Ishikawa (cell line): ENCODE results near the gene GRK1.

ENCODE experiments used
- CEBPB ChIP-seq: IDR thresholded peaks from 2 replicates; pipeline ENCODE4 v1.6.1; 2012
- CREB1 ChIP-seq: IDR thresholded peaks from 2 replicates; pipeline ENCODE4 v1.6.1; 2012; ENCODE audit warnings: low read depth
- EGR1 ChIP-seq: IDR thresholded peaks from 2 replicates; pipeline ENCODE4 v1.6.1; 2012
- EP300 ChIP-seq: IDR thresholded peaks from 2 replicates; pipeline ENCODE4 v1.6.1; 2012; ENCODE audit warnings: borderline replicate concordance
- FOXM1 ChIP-seq: IDR thresholded peaks from 2 replicates; pipeline ENCODE4 v1.6.1; 2012; ENCODE audit warnings: low read depth, borderline replicate concordance
- MAX ChIP-seq: IDR thresholded peaks from 2 replicates; pipeline ENCODE4 v1.6.1; 2012
- NFIC ChIP-seq: IDR thresholded peaks from 2 replicates; pipeline ENCODE4 v1.6.1; 2012
- RAD21 ChIP-seq: IDR thresholded peaks from 2 replicates; pipeline ENCODE4 v1.6.1; 2012; ENCODE audit warnings: low read depth
- REST ChIP-seq: IDR thresholded peaks from 2 replicates; pipeline ENCODE4 v1.6.1; 2012; ENCODE audit warnings: low read depth, mild to moderate bottlenecking
- TAF1 ChIP-seq: IDR thresholded peaks from 2 replicates; pipeline ENCODE4 v1.6.1; 2012; ENCODE audit warnings: low read depth, mild to moderate bottlenecking
- TCF12 ChIP-seq: IDR thresholded peaks from 2 replicates; pipeline ENCODE4 v1.6.1; 2012; ENCODE audit warnings: low read depth
- TEAD4 ChIP-seq: IDR thresholded peaks from 2 replicates; pipeline ENCODE4 v1.6.1; 2012
- USF1 ChIP-seq: IDR thresholded peaks from 2 replicates; pipeline ENCODE4 v1.6.1; 2012
- YY1 ChIP-seq: IDR thresholded peaks from 2 replicates; pipeline ENCODE4 v1.6.1; 2012; ENCODE audit warnings: low read depth
- ZBTB7A ChIP-seq: IDR thresholded peaks from 2 replicates; pipeline ENCODE4 v1.6.1; 2012; ENCODE audit warnings: low read depth

The GRK1 gene

GRCh38 chr13:113637262-113638160 is 29.5 kb upstream of the GRK1 start:
- TF ChIP-seq CEBPB (no peak), REST (no peak), EP300 (no peak), MAX (no peak)

- TF ChIP-seq YY1 (no peak), MAX (no peak), USF1 (no peak), CREB1 (no peak), RAD21 (no peak), REST (no peak), EP300 (no peak), FOXM1 (no peak), NFIC (no peak), TAF1 (no peak), TCF12 (no peak), EGR1 (no peak), TEAD4 (no peak), ZBTB7A (no peak), CEBPB (no peak)
Observed at GRCh38 chr13:113638173-113638746, 28.8 kb upstream of the GRK1 start.

DNA sequence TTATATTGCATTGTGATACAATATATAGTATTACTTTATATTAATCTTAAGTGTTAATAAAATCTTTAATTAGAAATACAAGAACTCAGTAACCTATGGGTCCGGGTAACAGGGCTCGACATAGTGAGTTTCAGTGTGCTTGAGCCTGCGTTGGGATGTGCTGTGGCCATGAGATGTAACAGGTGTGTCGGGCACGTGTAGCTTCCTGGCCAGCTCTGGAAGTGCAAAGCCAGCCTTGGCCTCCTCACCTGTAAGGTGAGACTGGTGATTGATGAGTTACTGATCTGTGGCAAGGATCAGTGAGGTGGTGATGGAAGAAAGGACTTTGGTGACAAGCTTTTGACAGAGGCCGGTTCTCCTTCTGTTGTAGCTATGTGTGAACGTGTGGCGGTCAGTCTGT is 28.2 kb upstream of the GRK1 start:
- TF ChIP-seq YY1 = no peak
- no peak for TF ChIP-seq TCF12
- TF ChIP-seq CEBPB = no peak
- TF ChIP-seq EGR1 = no peak
- TF ChIP-seq NFIC = no peak
- no peak for TF ChIP-seq TEAD4
- no peak for TF ChIP-seq MAX
- TF ChIP-seq CREB1 = no peak
- no peak for TF ChIP-seq TAF1
- TF ChIP-seq REST = no peak
- no peak for TF ChIP-seq USF1
- no peak for TF ChIP-seq RAD21
- no peak for TF ChIP-seq EP300
- no peak for TF ChIP-seq ZBTB7A
